NCI-H2171 treated with DMSO at 0.1 percent for 48 hours (cell line): Measurements from ENCODE around the gene COL6A2.
A peak's percentile ranks its signal among the peaks of the same experiment; 100 is the strongest.

Source experiments
- DNase-seq: peaks from one replicate; lab custom pipeline; 2025; lab: John Stamatoyannopoulos, UW

The COL6A2 gene

DNA sequence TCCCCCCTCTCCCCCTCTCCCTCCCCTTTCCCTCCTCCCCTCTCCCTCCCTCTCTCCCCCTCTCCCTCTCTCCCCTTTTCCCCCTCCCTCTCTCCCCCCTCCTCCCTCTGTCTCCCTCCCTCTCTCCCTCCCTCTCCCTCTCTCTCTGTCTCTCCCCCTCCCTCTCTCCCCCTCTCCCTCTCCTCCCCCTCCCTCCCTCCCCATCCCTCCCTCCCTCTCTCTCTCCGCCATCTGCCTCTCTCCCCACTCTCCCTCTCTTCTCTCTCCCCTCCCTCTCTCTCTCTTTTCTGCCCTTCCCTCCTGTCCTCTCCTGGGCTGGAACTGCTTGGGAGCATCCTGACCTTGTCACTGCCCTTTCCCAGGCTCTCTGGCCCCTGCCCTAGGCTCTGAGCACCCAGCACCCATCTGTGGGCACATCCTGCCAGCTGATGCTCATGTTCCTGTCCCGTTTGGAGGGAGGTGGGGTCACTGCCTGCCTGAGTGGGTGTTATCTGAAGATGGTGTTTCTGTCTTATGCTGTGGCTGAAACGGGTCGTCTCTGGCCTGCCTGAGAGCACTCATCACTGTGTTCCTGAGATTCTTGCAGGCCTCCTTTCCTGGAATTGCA, 46.7 kb downstream of the COL6A2 start:
- peak; percentile 76 for DNase-seq

DNA sequence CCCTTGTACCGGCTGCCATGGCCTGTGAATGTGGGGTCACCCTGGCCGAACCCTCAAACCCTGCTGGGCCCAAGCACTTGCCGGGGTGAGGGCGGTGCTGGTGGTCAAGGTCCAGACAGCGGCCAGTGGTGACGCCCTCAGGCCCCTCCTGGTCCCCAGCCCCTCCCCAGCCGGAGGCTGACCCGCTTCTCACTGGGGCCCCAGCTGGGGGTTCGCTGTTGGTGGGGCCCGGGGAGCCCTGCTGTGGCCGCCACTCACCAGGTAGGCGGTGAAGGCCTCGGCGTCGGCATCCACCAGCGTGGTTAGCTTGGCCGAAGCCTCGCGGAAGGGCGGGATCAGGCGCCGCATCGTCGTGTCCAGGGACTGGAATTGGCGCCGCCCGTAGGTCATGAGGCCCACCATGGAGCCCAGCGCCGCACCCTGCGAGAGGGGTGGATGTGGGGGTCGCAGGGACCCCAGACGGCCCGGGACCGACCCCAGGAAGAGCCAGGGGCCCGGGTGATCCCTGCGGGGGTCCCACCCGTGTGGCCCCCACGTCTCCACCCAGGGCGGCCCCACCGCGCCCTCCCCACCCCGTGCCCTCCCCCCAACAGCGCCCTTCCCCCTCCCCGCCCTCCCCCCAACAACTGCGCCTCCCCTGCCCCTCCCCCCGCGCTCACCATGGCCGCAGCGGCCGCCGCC, 47.4 kb downstream of the COL6A2 start:
- DNase-seq = no peak

DNA sequence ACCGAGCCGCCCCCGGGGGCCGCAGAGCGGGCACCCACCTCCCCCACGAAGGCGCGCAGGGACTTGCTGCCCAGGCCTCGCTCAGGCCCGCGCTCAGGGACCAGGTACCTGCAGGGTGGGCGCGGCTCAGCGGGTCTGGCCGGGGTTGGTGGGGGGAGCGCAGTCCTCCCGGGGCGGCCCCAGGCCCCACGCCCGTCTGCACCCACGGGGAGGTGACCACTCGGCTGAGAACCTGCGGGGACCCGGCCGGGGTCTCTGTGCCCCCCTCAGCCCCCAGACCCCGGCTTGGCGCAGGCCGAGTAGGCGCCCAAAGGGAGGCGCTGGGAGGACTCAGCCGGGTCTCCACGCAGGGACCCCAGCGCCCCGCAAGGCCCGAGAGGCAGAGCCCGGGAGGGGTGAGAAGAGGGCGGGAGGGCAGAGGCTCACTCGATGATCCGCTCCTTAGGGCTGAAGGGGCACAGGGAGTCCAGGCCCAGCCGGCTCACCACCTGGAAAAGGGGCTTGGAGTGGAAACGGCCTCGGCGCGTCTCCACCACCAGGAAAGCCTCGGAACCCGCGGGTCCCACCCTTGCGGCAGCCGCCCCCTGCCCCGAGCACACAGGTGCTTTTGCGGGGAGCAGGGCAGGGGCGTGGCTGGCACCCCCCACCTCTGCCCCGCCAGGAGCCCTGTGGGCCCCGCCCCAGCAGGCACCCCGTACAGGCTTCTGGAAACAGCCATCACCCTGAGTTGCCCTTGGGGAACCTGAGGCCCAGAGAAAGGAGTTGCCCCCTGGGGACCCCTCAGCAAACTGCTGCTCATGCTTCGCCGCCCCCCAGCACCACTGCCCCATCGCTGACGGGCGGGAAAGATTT, 48.2 kb downstream of the COL6A2 start:
- DNase-seq = no peak

- no peak for DNase-seq
Measured at GRCh38 chr21:46146856-46147255, 48.9 kb downstream of the COL6A2 start.

GRCh38 chr21:46147429-46147828, 49.5 kb downstream of the COL6A2 start:
- DNase-seq = peak; percentile 38

- DNase-seq = no peak
Measured at GRCh38 chr21:46148106-46148505, 50.2 kb downstream of the COL6A2 start.

- DNase-seq = no peak
Measured at GRCh38 chr21:46149205-46149901, 51.4 kb downstream of the COL6A2 start.

- DNase-seq = no peak
Measured at GRCh38 chr21:46150073-46150472, 52.2 kb downstream of the COL6A2 start.

GRCh38 chr21:46150491-46151121, 52.7 kb downstream of the COL6A2 start:
- DNase-seq = no peak

DNA sequence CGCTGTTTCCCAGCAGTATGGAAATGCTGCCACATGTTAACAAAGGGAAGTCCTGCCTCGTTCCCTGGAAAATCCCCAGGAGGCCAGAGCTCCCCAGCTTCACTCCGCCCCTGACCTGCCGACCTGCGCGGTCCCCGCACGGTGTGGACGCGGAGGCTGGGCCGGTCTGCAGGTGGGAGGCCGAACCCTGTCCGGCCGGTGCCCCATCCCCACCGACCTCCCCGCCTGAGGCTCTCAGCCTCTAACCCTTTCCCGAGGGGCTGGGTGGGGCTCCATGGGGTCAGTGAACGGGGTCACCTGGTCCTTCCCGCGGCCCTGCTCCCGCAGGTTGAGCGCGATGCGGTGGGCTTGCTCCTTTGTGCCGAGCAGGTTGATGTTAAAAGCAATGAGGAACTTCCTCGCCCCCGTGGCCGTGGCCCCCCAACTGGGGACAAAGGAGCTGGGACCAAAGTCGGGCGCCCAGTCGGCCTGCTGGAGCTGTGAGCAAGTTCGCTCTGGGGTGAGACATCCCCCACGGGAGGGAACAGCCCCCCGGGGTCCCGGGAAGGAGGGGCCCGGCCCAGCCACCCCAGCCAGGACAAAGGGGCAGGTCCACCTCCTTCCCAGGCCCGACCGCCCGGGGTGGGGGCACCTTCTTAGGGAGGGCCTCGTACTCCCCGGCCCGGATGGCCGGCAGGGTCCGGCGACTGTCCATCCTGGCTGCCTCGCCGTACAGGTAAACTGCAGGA, 53.5 kb downstream of the COL6A2 start:
- DNase-seq = no peak

GRCh38 chr21:46151989-46152926, 54.3 kb downstream of the COL6A2 start:
- DNase-seq = no peak

DNA sequence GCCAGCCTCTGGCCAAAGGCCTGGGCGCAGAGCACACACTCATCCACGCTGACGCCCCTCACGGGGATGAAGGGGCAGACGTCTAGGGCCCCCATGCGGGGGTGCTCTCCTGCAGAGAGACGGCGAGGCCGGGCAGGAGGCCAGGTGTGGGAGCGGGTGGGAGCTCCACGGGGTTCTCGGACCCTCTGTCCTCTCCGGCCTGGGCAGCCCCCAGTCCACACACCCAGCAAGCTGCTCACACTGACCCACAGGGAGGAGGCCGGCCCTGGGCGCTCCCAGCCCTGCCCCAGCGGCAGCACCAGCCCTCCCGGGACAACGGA, 55.0 kb downstream of the COL6A2 start:
- DNase-seq = no peak

DNA sequence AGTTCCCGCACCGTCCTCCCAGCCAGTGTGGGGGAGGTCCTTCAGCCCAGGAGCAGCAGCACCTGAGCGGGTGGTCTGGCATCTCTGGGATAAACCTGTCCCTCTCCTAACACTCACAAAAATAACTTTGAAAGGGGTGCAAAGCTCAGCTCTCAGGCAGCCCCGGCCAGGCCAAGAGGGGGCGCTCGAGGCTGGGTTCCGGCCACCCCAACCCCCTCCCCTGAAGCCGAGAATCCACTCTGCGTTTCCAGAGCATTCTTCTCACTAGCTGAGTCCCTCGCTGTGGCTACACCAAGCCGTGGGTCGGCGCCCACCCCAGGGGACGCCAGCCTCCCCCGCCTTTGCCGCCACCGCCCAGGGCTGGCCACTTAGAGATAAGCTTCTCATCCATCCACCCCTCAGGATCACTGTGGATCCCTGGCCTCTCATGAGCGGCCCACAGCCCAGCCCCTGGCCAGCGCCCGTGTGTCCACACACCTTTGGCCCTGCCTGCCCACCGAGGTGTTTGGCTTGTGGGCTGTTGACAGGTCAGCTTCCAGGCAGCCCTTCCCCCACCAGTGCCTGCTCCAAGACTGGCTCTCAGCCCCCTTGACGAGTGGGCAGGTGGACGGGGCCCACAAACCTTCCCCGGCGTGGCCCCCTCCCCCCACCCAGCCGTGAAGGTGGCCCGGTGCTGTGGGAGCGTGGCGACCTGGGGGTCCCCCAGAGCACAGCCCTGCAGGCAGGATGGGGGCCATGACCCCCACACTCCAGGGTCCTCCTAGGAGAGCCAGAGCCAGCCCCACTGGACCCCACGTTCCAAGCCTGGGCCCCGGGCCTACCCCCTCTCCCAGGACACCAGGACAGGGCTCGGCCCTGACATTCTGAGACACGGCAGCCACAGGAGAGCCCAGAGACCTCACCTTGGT, 55.6 kb downstream of the COL6A2 start:
- DNase-seq = no peak

- DNase-seq = no peak
Measured at GRCh38 chr21:46154155-46154954, 56.4 kb downstream of the COL6A2 start.

DNA sequence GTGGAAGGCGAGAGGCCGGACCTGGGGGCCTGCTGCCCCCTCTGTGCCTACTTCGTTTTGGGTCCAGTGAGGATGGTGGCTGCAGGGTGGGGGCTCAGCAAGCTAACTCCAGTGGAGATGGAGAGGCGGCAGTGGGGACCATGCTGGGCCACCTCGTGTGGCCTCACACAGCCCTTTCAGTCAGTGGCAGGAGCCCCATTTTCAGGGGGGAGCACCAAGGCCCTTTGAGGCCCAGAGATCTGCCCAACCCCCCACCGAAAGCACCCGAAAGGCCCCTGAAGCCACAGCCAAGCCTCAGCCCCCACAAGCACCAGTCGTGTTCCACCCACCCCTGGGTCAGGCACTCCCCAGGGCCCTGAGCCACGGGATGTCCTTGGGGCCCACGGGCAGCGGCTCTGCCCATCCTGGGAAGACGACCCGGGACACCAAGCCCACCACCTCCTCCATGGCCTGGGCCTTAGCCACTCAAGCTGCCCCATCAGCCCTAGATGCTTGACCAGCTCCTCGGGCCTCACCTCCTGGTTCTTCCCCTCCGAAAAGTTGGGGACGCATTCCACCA, 57.1 kb downstream of the COL6A2 start:
- no peak for DNase-seq

GRCh38 chr21:46155514-46156377, 57.8 kb downstream of the COL6A2 start, which contains the start of gene FTCD:
TSS of gene FTCD (minus strand) at chr21:46155579. CDS start at chr21:46155523, 56 bp downstream.
- DNase-seq = no peak

DNA sequence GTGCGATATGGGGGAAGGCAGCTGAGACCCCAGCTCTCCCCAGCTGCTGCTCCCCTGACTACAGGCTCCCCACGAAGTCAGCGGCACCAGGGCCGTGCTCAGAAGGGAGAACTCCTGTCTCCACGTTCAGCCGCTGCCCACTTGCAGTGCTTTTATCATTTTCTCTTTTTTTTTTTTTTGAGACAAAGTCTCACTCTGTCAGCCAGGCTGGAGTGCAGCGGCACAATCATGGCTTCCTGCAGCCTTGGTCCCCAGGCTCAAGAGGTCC, 58.4 kb downstream of the COL6A2 start:
- DNase-seq = no peak
